ENCODE measurements around the gene STK11.

DNA sequence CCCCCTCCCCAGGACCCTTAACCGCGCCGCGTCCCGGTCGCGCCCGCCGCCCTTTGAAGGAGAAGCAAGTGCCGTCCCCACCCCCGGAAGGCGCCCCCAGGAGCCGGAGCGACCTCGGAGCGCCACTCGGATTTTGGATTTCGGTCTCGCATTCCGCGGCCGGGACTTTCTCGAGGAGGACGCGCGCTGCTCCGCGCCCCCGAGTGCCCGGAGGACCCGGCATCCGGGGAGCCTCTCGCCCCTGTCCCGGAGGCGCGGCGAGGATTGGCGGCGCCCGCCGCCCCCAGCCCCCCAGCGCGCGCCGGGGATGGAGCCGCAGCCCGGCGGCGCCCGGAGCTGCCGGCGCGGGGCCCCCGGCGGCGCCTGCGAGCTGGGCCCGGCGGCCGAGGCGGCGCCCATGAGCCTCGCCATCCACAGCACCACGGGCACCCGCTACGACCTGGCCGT lies 44.4 kb downstream of the STK11 start:
- TF ChIP-seq, protein P1, sequence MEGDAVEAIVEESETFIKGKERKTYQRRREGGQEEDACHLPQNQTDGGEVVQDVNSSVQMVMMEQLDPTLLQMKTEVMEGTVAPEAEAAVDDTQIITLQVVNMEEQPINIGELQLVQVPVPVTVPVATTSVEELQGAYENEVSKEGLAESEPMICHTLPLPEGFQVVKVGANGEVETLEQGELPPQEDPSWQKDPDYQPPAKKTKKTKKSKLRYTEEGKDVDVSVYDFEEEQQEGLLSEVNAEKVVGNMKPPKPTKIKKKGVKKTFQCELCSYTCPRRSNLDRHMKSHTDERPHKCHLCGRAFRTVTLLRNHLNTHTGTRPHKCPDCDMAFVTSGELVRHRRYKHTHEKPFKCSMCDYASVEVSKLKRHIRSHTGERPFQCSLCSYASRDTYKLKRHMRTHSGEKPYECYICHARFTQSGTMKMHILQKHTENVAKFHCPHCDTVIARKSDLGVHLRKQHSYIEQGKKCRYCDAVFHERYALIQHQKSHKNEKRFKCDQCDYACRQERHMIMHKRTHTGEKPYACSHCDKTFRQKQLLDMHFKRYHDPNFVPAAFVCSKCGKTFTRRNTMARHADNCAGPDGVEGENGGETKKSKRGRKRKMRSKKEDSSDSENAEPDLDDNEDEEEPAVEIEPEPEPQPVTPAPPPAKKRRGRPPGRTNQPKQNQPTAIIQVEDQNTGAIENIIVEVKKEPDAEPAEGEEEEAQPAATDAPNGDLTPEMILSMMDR (conservative IDR thresholded peaks at IDR 0.05; ENCODE audit: low read depth, low read length): no peak
- TF ChIP-seq MXI1 (IDR thresholded peaks at IDR 0.05; ENCODE audit: borderline replicate concordance, low read depth, low read length): no peak
- TF ChIP-seq MAZ (IDR thresholded peaks at IDR 0.05; ENCODE audit: borderline replicate concordance, low read depth, low read length): no peak
- TF ChIP-seq POLR2A (IDR thresholded peaks at IDR 0.05; ENCODE audit: low read depth, low read length): no peak
- TF ChIP-seq, protein P2, sequence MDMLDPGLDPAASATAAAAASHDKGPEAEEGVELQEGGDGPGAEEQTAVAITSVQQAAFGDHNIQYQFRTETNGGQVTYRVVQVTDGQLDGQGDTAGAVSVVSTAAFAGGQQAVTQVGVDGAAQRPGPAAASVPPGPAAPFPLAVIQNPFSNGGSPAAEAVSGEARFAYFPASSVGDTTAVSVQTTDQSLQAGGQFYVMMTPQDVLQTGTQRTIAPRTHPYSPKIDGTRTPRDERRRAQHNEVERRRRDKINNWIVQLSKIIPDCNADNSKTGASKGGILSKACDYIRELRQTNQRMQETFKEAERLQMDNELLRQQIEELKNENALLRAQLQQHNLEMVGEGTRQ (IDR thresholded peaks at IDR 0.05; ENCODE audit: low read depth, low read length): no peak
- no peak for TF ChIP-seq SMC3 (IDR thresholded peaks at IDR 0.05; ENCODE audit: low read depth, low read length)
- TF ChIP-seq RAD21 (IDR thresholded peaks at IDR 0.05; ENCODE audit: low read length): no peak

Measured in IMR-90 (cell line).